ENCODE data around the gene COX17.

The COX17 gene

GRCh38 chr3:119642746-119643473 lies 34.3 kb downstream of the COX17 start:
- DNase-seq, result peak; percentile 36

- no peak for DNase-seq
Measured at GRCh38 chr3:119641416-119641815, 35.8 kb downstream of the COX17 start.

GRCh38 chr3:119639494-119640350 lies 37.5 kb downstream of the COX17 start:
- DNase-seq, result peak; percentile 80

GRCh38 chr3:119637679-119638477 lies 39.3 kb downstream of the COX17 start:
- DNase-seq, result peak; percentile 73

- DNase-seq, result no peak
Measured at GRCh38 chr3:119636891-119637611, 40.2 kb downstream of the COX17 start.

GRCh38 chr3:119636249-119636648 lies 41.0 kb downstream of the COX17 start:
- no peak for DNase-seq

GRCh38 chr3:119635719-119636118 lies 41.5 kb downstream of the COX17 start:
- no peak for DNase-seq

GRCh38 chr3:119632829-119633228 lies 44.4 kb downstream of the COX17 start:
- DNase-seq, result no peak

GRCh38 chr3:119632216-119632615 lies 45.0 kb downstream of the COX17 start:
- no peak for DNase-seq

GRCh38 chr3:119631516-119631915 lies 45.7 kb downstream of the COX17 start:
- no peak for DNase-seq

GRCh38 chr3:119630880-119631329 lies 46.3 kb downstream of the COX17 start:
- no peak for DNase-seq

GRCh38 chr3:119630128-119630879 lies 46.9 kb downstream of the COX17 start:
- DNase-seq, result no peak

GRCh38 chr3:119628816-119629445 lies 48.3 kb downstream of the COX17 start:
- DNase-seq, result no peak

GRCh38 chr3:119628390-119628789 lies 48.8 kb downstream of the COX17 start:
- DNase-seq, result peak; percentile 70

GRCh38 chr3:119627461-119627860 lies 49.7 kb downstream of the COX17 start:
- DNase-seq, result peak; percentile 52

- no peak for DNase-seq
Measured at GRCh38 chr3:119626196-119626595, 51.0 kb downstream of the COX17 start.

- DNase-seq, result no peak
Measured at GRCh38 chr3:119625451-119626153, 51.6 kb downstream of the COX17 start.

- no peak for DNase-seq
Measured at GRCh38 chr3:119624002-119624720, 53.0 kb downstream of the COX17 start.

- DNase-seq, result no peak
Measured at GRCh38 chr3:119620899-119621298, 56.3 kb downstream of the COX17 start.
